Progenitor cell of endocrine pancreas (in vitro differentiated cells): Measurements from ENCODE around the gene TRPM2. TPM values are rescaled to one million over a fixed set of nuclear protein-coding genes. Genes with fewer than 3 reads are reported as not detected.

Experiments
- DNase-seq: peaks from one replicate; pipeline ENCODE4 v3.0.0; 2021; ENCODE audit warnings: low spot score; ENCODE audit not compliant: unreplicated experiment
- H3K27ac Mint-ChIP-seq: 2 replicates; pipeline ENCODE4 v1.8.0; 2021; ENCODE audit warnings: mild to moderate bottlenecking, moderate library complexity, mixed read lengths
- H3K27me3 Mint-ChIP-seq: 2 replicates; pipeline ENCODE4 v1.8.0; 2021; ENCODE audit warnings: mixed read lengths
- H3K36me3 Mint-ChIP-seq: 2 replicates; pipeline ENCODE4 v1.8.0; 2022; ENCODE audit warnings: mixed read lengths; ENCODE audit not compliant: insufficient read depth
- H3K4me1 Mint-ChIP-seq: 2 replicates; pipeline ENCODE4 v1.8.0; 2021; ENCODE audit warnings: low read depth, mixed read lengths
- H3K4me3 Mint-ChIP-seq: 2 replicates; pipeline ENCODE4 v1.8.0; 2021; ENCODE audit warnings: low read depth, mild to moderate bottlenecking, moderate library complexity, mixed read lengths
- H3K9me3 Mint-ChIP-seq: 2 replicates; pipeline ENCODE4 v1.8.0; 2021; ENCODE audit warnings: low read depth, mixed read lengths
- CTCF ChIP-seq: fragments of 200-600 bp; sonication (generic); IDR thresholded peaks from one replicate; pipeline ENCODE4 v1.5.0; 2021; ENCODE audit warnings: antibody characterized with exemption, mild to moderate bottlenecking; ENCODE audit not compliant: unreplicated experiment
- total RNA-seq: library from RNA; stranded (reverse); gene quantifications from 2 replicates; pipeline ENCODE4 v1.2.1, GENCODE V29; 2021

The TRPM2 gene
- total RNA-seq, 1 donor from 2014 or later, result 0.17 TPM

DNA sequence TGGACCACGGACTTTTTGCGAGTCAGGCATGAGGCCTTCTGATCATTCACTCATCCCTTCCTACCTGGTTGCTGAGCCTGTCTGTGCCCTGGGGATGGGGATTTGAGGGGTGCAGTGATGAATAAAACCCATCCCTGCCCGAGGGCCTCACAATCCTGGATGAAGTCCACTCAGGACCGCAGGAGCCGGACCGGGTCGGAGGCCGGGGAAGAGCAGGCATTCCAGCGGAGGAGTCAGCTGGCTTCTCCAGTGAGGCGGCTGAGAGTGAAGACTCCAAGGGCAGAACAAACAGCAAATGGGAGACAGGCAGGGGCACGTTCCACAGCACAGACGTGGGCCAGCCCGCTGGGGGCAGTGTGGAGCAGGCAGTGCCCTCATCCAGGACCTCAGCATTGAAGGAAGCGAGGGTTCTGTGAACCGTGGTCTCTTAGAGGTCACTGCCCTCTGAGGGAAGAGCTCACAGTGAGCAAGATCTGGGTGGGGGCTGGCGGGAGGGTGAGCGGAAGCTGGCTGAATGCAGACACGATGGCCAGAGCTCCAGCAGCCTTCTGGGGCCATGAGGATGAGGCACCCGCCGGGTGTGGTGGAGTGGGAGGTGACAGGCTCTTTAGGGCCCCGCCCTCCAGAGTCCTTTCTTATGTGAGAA lies 91.0 kb downstream of the TRPM2 start:
- peak; percentile 35 for TF ChIP-seq CTCF
- Mint-ChIP-seq H3K9me3 (no peaks in the 10 kb centered on the region), H3K36me3 (no peaks in the 10 kb centered on the region), H3K27me3 (peaks cover 6% of the 10 kb centered on the region), H3K27ac (no peak overlapping the region), H3K4me1 (no peaks in the 10 kb centered on the region), H3K4me3 (no peak overlapping the region)
- no peak for DNase-seq

GRCh38 chr21:44445145-44445812 lies 91.9 kb downstream of the TRPM2 start:
- DNase-seq, result no peak
- Mint-ChIP-seq H3K4me3 (no peak overlapping the region), H3K9me3 (no peaks in the 10 kb centered on the region), H3K27me3 (peaks cover 6% of the 10 kb centered on the region), H3K27ac (no peak overlapping the region), H3K4me1 (no peaks in the 10 kb centered on the region), H3K36me3 (no peaks in the 10 kb centered on the region)
- TF ChIP-seq CTCF, result no peak

GRCh38 chr21:44448651-44449131 lies 95.3 kb downstream of the TRPM2 start:
- H3K36me3 Mint-ChIP-seq, result no peaks in the 10 kb centered on the region
- no peaks in the 10 kb centered on the region for H3K4me1 Mint-ChIP-seq
- H3K4me3 Mint-ChIP-seq, result no peak overlapping the region
- TF ChIP-seq CTCF, result no peak
- no peak overlapping the region for H3K27ac Mint-ChIP-seq
- H3K27me3 Mint-ChIP-seq, result peaks cover 17% of the 10 kb centered on the region
- peaks cover 7% of the 10 kb centered on the region for H3K9me3 Mint-ChIP-seq
- DNase-seq, result no peak

- no peak overlapping the region for H3K4me3 Mint-ChIP-seq
- H3K9me3 Mint-ChIP-seq, result peaks cover 14% of the 10 kb centered on the region
- no peaks in the 10 kb centered on the region for H3K4me1 Mint-ChIP-seq
- no peak overlapping the region for H3K27ac Mint-ChIP-seq
- H3K36me3 Mint-ChIP-seq, result no peaks in the 10 kb centered on the region
- H3K27me3 Mint-ChIP-seq, result peaks cover 23% of the 10 kb centered on the region
- DNase-seq, result no peak
- no peak for TF ChIP-seq CTCF
Observed at GRCh38 chr21:44449473-44450363, 96.3 kb downstream of the TRPM2 start.

DNA sequence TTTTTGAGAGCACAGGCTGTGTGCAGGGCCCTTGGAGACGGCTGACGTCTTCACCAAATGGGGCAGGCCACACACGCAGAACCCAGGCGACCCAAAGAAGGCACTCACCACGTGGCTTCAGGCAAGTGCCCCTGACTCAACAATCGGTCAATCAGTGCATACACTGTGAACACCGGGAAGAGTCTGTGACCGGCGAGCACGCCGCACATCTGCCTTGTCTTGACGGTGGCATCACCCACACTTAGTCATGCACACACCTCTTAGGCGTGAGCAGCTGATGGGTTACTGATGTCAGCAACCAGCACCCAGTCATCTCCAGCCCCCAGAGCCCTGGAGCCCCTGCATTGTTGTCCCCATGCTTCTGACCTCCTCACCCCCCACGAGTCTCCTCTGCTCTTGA lies 97.0 kb downstream of the TRPM2 start:
- Mint-ChIP-seq H3K4me3 (no peak overlapping the region), H3K27me3 (peaks cover 23% of the 10 kb centered on the region), H3K4me1 (no peaks in the 10 kb centered on the region), H3K9me3 (peaks cover 14% of the 10 kb centered on the region), H3K36me3 (no peaks in the 10 kb centered on the region), H3K27ac (no peak overlapping the region)
- no peak for DNase-seq
- TF ChIP-seq CTCF, result no peak
